H1 (cell line): ENCODE data around the gene SLC25A21. TPM values are rescaled to one million over a fixed set of nuclear protein-coding genes. Genes with fewer than 3 reads are reported as not detected.

ENCODE experiments used
- CTCF ChIA-PET: fragments of 300-600 bp; sonication (Branson Sonifier 250); formaldehyde crosslinking; loops from one replicate; lab custom pipeline; 2021; ENCODE audit not compliant: partially characterized antibody; lab: Charles Lee
- POLR2A ChIA-PET: fragments of 300-600 bp; sonication (Branson Sonifier 250); formaldehyde crosslinking; loops from one replicate; lab custom pipeline; 2021; ENCODE audit warnings: inconsistent platforms; ENCODE audit not compliant: partially characterized antibody; lab: Charles Lee
- DNase-seq, 2 experiments: peaks; one replicate each; pipeline versions ENCODE4 v3.0.0 to v3.0.0-alpha.2; 2010 to 2022; ENCODE audit warnings: low spot score in 2 of 2, low read depth in 1 of 2, mixed read lengths in 1 of 2
- FAIRE-seq: peaks from 2 replicates; lab custom pipeline; 2011; peaks lifted over from hg19 to GRCh38; lab: Jason Lieb, UNC
- H2AFZ ChIP-seq: 2 replicates; pipeline ENCODE4 v1.8.1; 2012; ENCODE audit warnings: low read length, inconsistent platforms
- H2AK5ac ChIP-seq: 2 replicates; pipeline ENCODE4 v1.6.1; 2013; ENCODE audit warnings: low read depth, low read length
- H2BK120ac ChIP-seq: replicated peaks from 2 replicates; pipeline ENCODE3; 2013; ENCODE audit warnings: low read depth, low read length, inconsistent platforms
- H2BK12ac ChIP-seq: 2 replicates; pipeline ENCODE4 v1.6.1; 2013; ENCODE audit warnings: low read depth, low read length
- H2BK15ac ChIP-seq: 2 replicates; pipeline ENCODE4 v1.6.1; 2013; ENCODE audit warnings: low read length
- H2BK20ac ChIP-seq: 2 replicates; pipeline ENCODE4 v1.6.1; 2013; ENCODE audit warnings: low read length
- H2BK5ac ChIP-seq: 2 replicates; pipeline ENCODE4 v1.6.1; 2013; ENCODE audit warnings: low read depth, low read length
- H3K14ac ChIP-seq: 2 replicates; pipeline ENCODE4 v1.6.1; 2013; ENCODE audit warnings: inconsistent platforms; ENCODE audit not compliant: insufficient read length
- H3K18ac ChIP-seq: 2 replicates; pipeline ENCODE4 v1.6.1; 2013; ENCODE audit warnings: low read length; ENCODE audit errors: extremely low read depth
- H3K23ac ChIP-seq: 2 replicates; pipeline ENCODE4 v1.6.1; 2013; ENCODE audit warnings: inconsistent platforms; ENCODE audit not compliant: insufficient read length
- H3K23me2 ChIP-seq: 2 replicates; pipeline ENCODE4 v1.6.1; 2013; ENCODE audit warnings: low read depth, low read length
- H3K27ac ChIP-seq: 2 replicates; pipeline ENCODE4 v1.6.1; 2011; ENCODE audit warnings: low read depth, low read length, inconsistent platforms
- H3K27me3 ChIP-seq, 4 experiments: replicated peaks in 1 of 4; 1 replicate in 1 of 4; 2 replicates in 3 of 4; pipeline versions ENCODE4 v1.6.1 to v1.8.1; 2011 to 2013; ENCODE audit warnings: low read length in 3 of 4, mild to moderate bottlenecking in 3 of 4, inconsistent platforms in 2 of 4, mixed read lengths in 2 of 4, moderate library complexity in 1 of 4; ENCODE audit not compliant: control insufficient read depth in 3 of 4, insufficient read depth in 3 of 4; ENCODE audit errors: extremely low read depth in 1 of 4
- H3K36me3 ChIP-seq, 4 experiments: 2 replicates each; pipeline versions ENCODE4 v1.6.1 to v1.8.1; 2011 to 2013; ENCODE audit warnings: mild to moderate bottlenecking in 4 of 4, low read length in 3 of 4, moderate library complexity in 2 of 4, control low read depth in 1 of 4, inconsistent platforms in 1 of 4; ENCODE audit not compliant: insufficient read depth in 4 of 4, control insufficient read depth in 2 of 4
- H3K4ac ChIP-seq: replicated peaks from 2 replicates; pipeline ENCODE3; 2013; ENCODE audit warnings: low read length, low read depth, mixed read lengths, inconsistent platforms; ENCODE audit not compliant: insufficient read length
- H3K4me1 ChIP-seq, 4 experiments: replicated peaks in 1 of 4; 1 replicate in 1 of 4; 2 replicates in 3 of 4; pipeline versions ENCODE4 v1.6.1 to v1.8.1; 2011 to 2013; ENCODE audit warnings: low read length in 3 of 4, inconsistent platforms in 2 of 4, mixed read lengths in 1 of 4; ENCODE audit not compliant: insufficient read depth in 4 of 4, control insufficient read depth in 3 of 4
- H3K4me2 ChIP-seq, 2 experiments: 2 replicates each; pipeline versions ENCODE4 v1.6.1 to v1.8.1; 2011 to 2013; ENCODE audit warnings: low read depth in 2 of 2, low read length in 2 of 2, control low read depth in 1 of 2, inconsistent platforms in 1 of 2, mild to moderate bottlenecking in 1 of 2; ENCODE audit not compliant: insufficient read depth in 1 of 2
- H3K4me3 ChIP-seq, 4 experiments: fragments of 200-600, 300-600 bp in 1 of 4; sonication (generic), shearing (Covaris generic), sonication (Bioruptor Twin) in 1 of 4; 2 replicates each; pipeline versions ENCODE4 v1.5.1 to v1.8.1; 2011 to 2016; ENCODE audit warnings: low read length in 4 of 4, low read depth in 3 of 4, control low read depth in 2 of 4, inconsistent platforms in 2 of 4, mild to moderate bottlenecking in 2 of 4, mixed read lengths in 1 of 4, moderate library complexity in 1 of 4; ENCODE audit not compliant: insufficient read depth in 2 of 4; ENCODE audit errors: extremely low read depth in 1 of 4
- H3K56ac ChIP-seq: replicated peaks from 2 replicates; pipeline ENCODE3; 2013; ENCODE audit warnings: low read depth, mild to moderate bottlenecking, mixed read lengths, low read length, inconsistent platforms; ENCODE audit not compliant: insufficient read length
- H3K79me1 ChIP-seq: 2 replicates; pipeline ENCODE4 v1.6.1; 2013; ENCODE audit warnings: low read depth, low read length, control low read depth
- H3K79me2 ChIP-seq, 2 experiments: 2 replicates each; pipeline versions ENCODE4 v1.6.1 to v1.8.1; 2012 to 2013; ENCODE audit warnings: low read length in 2 of 2, mild to moderate bottlenecking in 2 of 2, inconsistent platforms in 1 of 2; ENCODE audit not compliant: insufficient read depth in 2 of 2, control insufficient read depth in 1 of 2
- H3K9ac ChIP-seq, 4 experiments: replicated peaks in 1 of 4; 1 replicate in 1 of 4; 2 replicates in 3 of 4; pipeline versions ENCODE4 v1.6.1 to v1.8.1; 2011 to 2013; ENCODE audit warnings: low read depth in 3 of 4, low read length in 3 of 4, control low read depth in 2 of 4, mild to moderate bottlenecking in 2 of 4, moderate library complexity in 2 of 4, inconsistent platforms in 1 of 4; ENCODE audit errors: extremely low read depth in 1 of 4
- H3K9me3 ChIP-seq, 2 experiments: 2 replicates each; pipeline versions ENCODE4 v1.6.1 to v1.8.1; 2012 to 2013; ENCODE audit warnings: mild to moderate bottlenecking in 2 of 2, moderate library complexity in 2 of 2, control low read depth in 1 of 2, inconsistent platforms in 1 of 2, low read depth in 1 of 2, low read length in 1 of 2, mixed read lengths in 1 of 2; ENCODE audit not compliant: insufficient read depth in 2 of 2
- H4K20me1 ChIP-seq, 2 experiments: replicated peaks in 1 of 2; 2 replicates each; pipeline versions ENCODE3 to v1.8.1; 2011 to 2013; ENCODE audit warnings: inconsistent platforms in 2 of 2, low read length in 2 of 2, mild to moderate bottlenecking in 1 of 2; ENCODE audit not compliant: insufficient read depth in 2 of 2, control insufficient read depth in 1 of 2
- H4K5ac ChIP-seq: 2 replicates; pipeline ENCODE4 v1.6.1; 2013; ENCODE audit warnings: low read length, low read depth, mixed read lengths, inconsistent platforms; ENCODE audit not compliant: insufficient read length
- H4K8ac ChIP-seq: 2 replicates; pipeline ENCODE4 v1.8.0; 2013; ENCODE audit warnings: mild to moderate bottlenecking, moderate library complexity, low read length, inconsistent platforms; ENCODE audit not compliant: insufficient read depth; ENCODE audit errors: extremely low read depth
- H4K91ac ChIP-seq: replicated peaks from 2 replicates; pipeline ENCODE3; 2013; ENCODE audit warnings: low read length, mixed read lengths, inconsistent platforms; ENCODE audit not compliant: insufficient read length
- BACH1 ChIP-seq: IDR thresholded peaks from 2 replicates; pipeline ENCODE4 v1.6.1; 2012; ENCODE audit warnings: low read length, improper control_type of control experiment
- EGR1 ChIP-seq: IDR thresholded peaks from 2 replicates; pipeline ENCODE4 v1.6.1; 2011; ENCODE audit warnings: low read depth, low read length, borderline replicate concordance
- EZH2 ChIP-seq: fragments of 200-600 bp; sonication (generic); IDR thresholded peaks from 2 replicates; pipeline ENCODE4 v1.7.1; 2012; ENCODE audit warnings: low read depth, mild to moderate bottlenecking, moderate library complexity, low read length, inconsistent platforms; ENCODE audit not compliant: severe bottlenecking
- FOSL1 ChIP-seq: IDR thresholded peaks from 2 replicates; pipeline ENCODE4 v1.6.1; 2011; ENCODE audit warnings: mild to moderate bottlenecking, low read depth, low read length, moderate library complexity; ENCODE audit not compliant: insufficient read depth
- GABPA ChIP-seq: IDR thresholded peaks from 2 replicates; pipeline ENCODE4 v1.6.1; 2011; ENCODE audit warnings: mild to moderate bottlenecking, low read length, moderate library complexity, borderline replicate concordance; ENCODE audit not compliant: insufficient read depth
- RNF2 ChIP-seq: fragments of 200-900, 300-1000 bp; sonication (generic); IDR thresholded peaks from 2 replicates; pipeline ENCODE4 v1.7.1; 2016; ENCODE audit warnings: borderline replicate concordance, low read depth, mild to moderate bottlenecking, antibody characterized with exemption, low read length; ENCODE audit not compliant: poor library complexity, severe bottlenecking; ENCODE audit errors: missing control alignments
- RXRA ChIP-seq: IDR thresholded peaks from 2 replicates; pipeline ENCODE4 v1.6.1; 2011; ENCODE audit warnings: low read depth, mild to moderate bottlenecking, low read length, moderate library complexity; ENCODE audit not compliant: insufficient read depth
- TAF7 ChIP-seq: optimal IDR thresholded peaks from 2 replicates; pipeline ENCODE3; 2011; ENCODE audit warnings: low read depth, mild to moderate bottlenecking, inconsistent platforms, low read length, moderate library complexity, borderline replicate concordance
- WGBS, 2 experiments: shearing (Covaris generic) in 1 of 2; methylation state at CpG; one replicate each; pipeline versions ENCODE4 v1.1.6 to v1.1.7; 2013 to 2015; ENCODE audit warnings: low lambda C conversion rate in 2 of 2, mixed read lengths in 2 of 2, inconsistent platforms in 1 of 2, low coverage in 1 of 2, missing lambda C conversion rate in 1 of 2; ENCODE audit not compliant: insufficient replicate concordance in 2 of 2, insufficient coverage in 1 of 2, insufficient read length in 1 of 2; ENCODE audit errors: extremely low coverage in 1 of 2, missing lambda C conversion rate in 1 of 2; 5-methylcytosine and 5-hydroxymethylcytosine counted together
- polyA plus RNA-seq, 7 experiments: library from polyadenylated mRNA; depleted of rRNA in 3 of 7; stranded (reverse) in 5 of 7; unstranded in 2 of 7; fragments of >200 nt in 5 of 7; fragments of 200-250 nt in 2 of 7; gene quantifications; 1 replicate in 5 of 7; 2 replicates in 1 of 7; 4 replicates in 1 of 7; pipeline versions ENCODE4 v1.2.1 to v1.2.3, GENCODE V29; 2011 to 2013; ENCODE audit warnings: missing spikeins in 2 of 7, mixed read lengths in 2 of 7
- total RNA-seq: library from RNA; stranded (reverse); fragmentation: NEBNext Ultra II Directional; extraction: Animal tissue kit (Norgen Biotek cat#: 25700); gene quantifications from 2 replicates; pipeline ENCODE4 v1.2.1, GENCODE V29; 2021
- TF ChIP-seq, protein P1 (sequence below): IDR thresholded peaks from 2 replicates; pipeline ENCODE4 v1.6.1; 2012; ENCODE audit warnings: inconsistent platforms

SLC25A21 gene
- total and polyA plus RNA-seq, 2 of the 8 experiments (the other 6 are each of a cell fraction or from before 2014, with no cell fraction given) = 6.9 to 15.7 TPM

DNA sequence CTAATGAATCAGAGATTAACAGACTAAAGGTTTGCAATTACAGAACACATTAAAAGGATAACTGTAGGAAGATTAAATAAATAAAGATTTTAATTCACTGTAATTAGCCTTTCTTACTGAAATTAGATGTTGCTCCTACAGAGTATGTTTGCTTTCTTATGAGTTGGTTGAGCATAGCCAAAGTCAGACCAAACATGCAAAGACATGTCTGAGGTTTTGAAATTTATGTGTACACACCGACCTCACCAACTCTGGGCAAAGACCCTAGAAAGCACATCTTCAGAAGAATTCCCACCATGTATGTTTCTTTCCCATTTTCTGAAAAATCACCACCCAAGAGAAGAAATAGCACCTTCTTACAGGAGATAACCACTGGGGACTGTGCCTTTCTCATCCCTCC lies 351.5 kb downstream of the SLC25A21 start:
- Histone ChIP-seq H3K4me2 (no peak overlapping the region), H3K79me1 (no peaks in the 10 kb centered on the region), H3K23me2 (no peaks in the 10 kb centered on the region), H3K27ac (no peak overlapping the region), H2BK15ac (no peak overlapping the region)
- TF ChIP-seq RXRA = no peak
- no peak for TF ChIP-seq TAF7
- TF ChIP-seq EZH2 = no peak
- TF ChIP-seq, protein P1, sequence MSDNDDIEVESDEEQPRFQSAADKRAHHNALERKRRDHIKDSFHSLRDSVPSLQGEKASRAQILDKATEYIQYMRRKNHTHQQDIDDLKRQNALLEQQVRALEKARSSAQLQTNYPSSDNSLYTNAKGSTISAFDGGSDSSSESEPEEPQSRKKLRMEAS = no peak
- TF ChIP-seq BACH1 = no peak
- TF ChIP-seq FOSL1 = no peak
- TF ChIP-seq RNF2 = no peak
- TF ChIP-seq GABPA = no peak
- TF ChIP-seq EGR1 = no peak
- TF ChIP-seq, all 59 proteins: peak for 0
- no peak overlapping the region for H3K4ac ChIP-seq
- no peaks in the 10 kb centered on the region for H4K20me1 ChIP-seq
- no peak overlapping the region for H2BK12ac ChIP-seq
- ChIA-PET CTCF (interaction anchor here (1.0 kb wide), 1 partner anchor 38 kb away, joined by 3 read pairs; no protein-coding TSS in a partner anchor), POLR2A (no interaction called here)
- peaks cover 0 to 2% (median under 1%) of the 10 kb centered on the region in 4 experiments; a peak in 1 of 7 replicates for H3K4me1 ChIP-seq
- H3K18ac ChIP-seq = no peak overlapping the region
- 80% methylated on average over 1 of the region's 1 CpG; no CpG with 5 or more reads in 1 of the 2 experiments for WGBS, 2 experiments
- no peak overlapping the region for H3K23ac ChIP-seq
- H4K91ac ChIP-seq = no peak overlapping the region
- H3K14ac ChIP-seq = no peak overlapping the region
- no peak overlapping the region for H3K9ac ChIP-seq
- H3K27me3 ChIP-seq = no peaks in the 10 kb centered on the region
- H2BK120ac ChIP-seq = no peak overlapping the region
- no peak overlapping the region for H3K56ac ChIP-seq
- no peak overlapping the region for H2BK20ac ChIP-seq
- no peak overlapping the region for H2BK5ac ChIP-seq
- FAIRE-seq (no peak), DNase-seq (no peak)
- no peak overlapping the region for H4K8ac ChIP-seq
- H4K5ac ChIP-seq = no peak overlapping the region
- H3K36me3 ChIP-seq = no peaks in the 10 kb centered on the region
- no peak overlapping the region for H2AFZ ChIP-seq
- H2AK5ac ChIP-seq = no peak overlapping the region
- H3K9me3 ChIP-seq = no peaks in the 10 kb centered on the region
- H3K79me2 ChIP-seq = no peaks in the 10 kb centered on the region
- no peak overlapping the region for H3K4me3 ChIP-seq
